Pancreas (tissue), 10 donors: ENCODE measurements around the gene CTR9. TPM values are rescaled to one million over a fixed set of nuclear protein-coding genes. Genes with fewer than 3 reads are reported as not detected.

Experiments
- ATAC-seq, 4 donors: fragments of 200-7000 bp; cut with Tn5 transposase; one replicate each; pipeline versions ENCODE4 v1.8.0 to v1.9.1; 2020; ENCODE audit warnings: mild to moderate bottlenecking in 4 of 4, moderate library complexity in 4 of 4
- DNase-seq, 6 donors: peaks; one replicate each; pipeline ENCODE4 v3.0.0-alpha.2; 2020
- FAIRE-seq: peaks from 2 replicates; lab custom pipeline; 2012; peaks lifted over from hg19 to GRCh38; lab: Jason Lieb, UNC
- H3K27ac ChIP-seq, 4 donors: fragments of 200-600 bp; sonication (generic); 1 replicate in 3 of 4; 2 replicates in 1 of 4; pipeline versions ENCODE4 v1.5.0 to v1.8.0; 2020
- H3K27me3 ChIP-seq, 4 donors: fragments of 200-600 bp; one replicate each; pipeline ENCODE4 v1.8.0; 2021
- H3K36me3 ChIP-seq, 3 donors: fragments of 200-600 bp; sonication (generic) in 1 of 3; one replicate each; pipeline versions ENCODE4 v1.5.0 to v1.8.0; 2020 to 2021
- H3K4me1 ChIP-seq, 3 donors: fragments of 200-600 bp; one replicate each; pipeline ENCODE4 v1.8.0; 2021
- H3K4me3 ChIP-seq, 4 donors: fragments of 200-600 bp; sonication (generic) in 2 of 4; one replicate each; pipeline versions ENCODE4 v1.5.0 to v1.8.0; 2020 to 2021
- H3K9me3 ChIP-seq, 4 donors: fragments of 200-600 bp; one replicate each; pipeline ENCODE4 v1.8.0; 2021
- WGBS, 2 donors: extraction: QIAGEN DNeasy Blood & Tissue Kit; methylation state at CpG; one replicate each; pipeline ENCODE4 v1.1.7; 2013; 5-methylcytosine and 5-hydroxymethylcytosine counted together
- intact Hi-C, 3 donors: fragments of 100-400 bp; cut with DNase I; formaldehyde crosslinking; loops; one replicate each; pipeline versions ENCODE4 v1.11.1 to v1.14.2; 2022
- polyA plus RNA-seq, 2 donors: library from polyadenylated mRNA; stranded (reverse); fragments of 200-250 nt; gene quantifications; one replicate each; pipeline ENCODE4 v1.2.3, GENCODE V29; 2013
- total RNA-seq, 6 donors: library from RNA; stranded (reverse); fragmentation: NEBNext Ultra II Directional in 4 of 6; extraction: Animal tissue kit (Norgen Biotek cat#: 25700) in 4 of 6; gene quantifications; one replicate each; pipeline versions ENCODE4 v1.2.1 to v1.2.4, GENCODE V29; 2021 to 2023
- TF ChIP-seq, protein P1 (sequence below), 4 donors: fragments of 200-600 bp; sonication (generic) in 3 of 4; IDR thresholded peaks; one replicate each; pipeline versions ENCODE4 v1.5.0 to v1.8.0; 2021; ENCODE audit warnings: antibody characterized with exemption in 4 of 4
- donor health status: healthy with polysubstance abuse.
- donor health status: DM: no; HTN: no; CAD: no; lungs with moderate emphysema.
- donor health status: DM: no; HTN: no; CAD: no.
- donor health status: control.
- donor health status: control.
- donor health status: Bipolar disorder and iron deficiency.
- donor health status: DM: yes; HTN: yes; CAD: no.
- donor health status: DM: no; HTN: no; CAD: no.
- donor health status: DM: no; HTN: no; CAD: no.
- donor health status: DM: yes; HTN: yes; CAD: no.

CTR9 gene
- total and polyA plus RNA-seq, 8 donors: 6.8 to 15.8 (median 11.8) TPM

DNA sequence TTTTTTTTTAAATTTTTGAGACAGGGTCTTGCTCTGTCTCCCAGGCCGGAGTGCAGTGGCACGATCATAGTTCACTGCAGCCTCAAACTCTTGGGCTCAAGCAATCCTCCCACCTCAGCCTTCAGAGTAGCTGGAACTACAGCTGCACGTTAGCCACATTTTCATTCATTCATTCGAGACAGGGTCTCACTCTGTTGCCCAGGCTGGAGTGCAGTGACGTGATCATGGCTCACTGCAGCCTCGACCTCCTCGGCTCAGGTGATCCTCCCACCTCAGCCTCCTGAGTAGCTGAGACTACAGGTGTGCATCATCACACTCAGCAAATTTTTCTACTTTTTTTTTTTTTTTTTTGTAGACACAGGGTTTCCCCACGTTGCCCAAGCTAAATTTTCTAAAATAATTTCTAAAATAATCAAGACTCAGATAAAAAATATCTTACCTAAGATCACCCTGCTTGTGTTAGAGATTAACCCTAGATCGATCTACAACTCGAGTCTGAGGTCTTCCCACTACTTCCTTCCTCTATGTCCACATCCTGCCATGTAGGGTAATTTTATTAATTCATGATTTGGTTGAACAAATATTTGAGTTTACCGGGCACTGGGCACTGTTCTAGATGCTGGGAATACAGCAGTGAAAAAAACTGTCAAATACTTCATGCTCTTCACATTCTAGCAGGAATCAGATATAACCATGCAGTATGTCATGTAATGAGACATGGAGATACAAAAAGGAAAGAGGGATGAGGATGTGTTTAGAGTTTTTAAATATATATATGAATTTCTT, 42.6 kb downstream of the CTR9 start:
- no peak overlapping the region for H3K27ac ChIP-seq
- DNase-seq: no peak
- no peaks in the 10 kb centered on the region for H3K4me1 ChIP-seq
- H3K4me3 ChIP-seq: no peak overlapping the region
- ATAC-seq: peak in 1 of 4 donors; percentile 4
- no peak for FAIRE-seq
- intact Hi-C loops: loop anchor here in 2 of 3 donors (5.0 to 10.0 kb wide), 4 partner anchors 141 to 991 kb away; no protein-coding TSS in a partner anchor
- H3K36me3 ChIP-seq: peaks cover under 1 to 27% (median 17%) of the 10 kb centered on the region in 3 donors
- no peaks in the 10 kb centered on the region for H3K9me3 ChIP-seq
- WGBS, 2 donors: 54 to 55% methylated on average over 11 of the region's 11 CpGs
- H3K27me3 ChIP-seq: no peaks in the 10 kb centered on the region
- TF ChIP-seq, protein P1, sequence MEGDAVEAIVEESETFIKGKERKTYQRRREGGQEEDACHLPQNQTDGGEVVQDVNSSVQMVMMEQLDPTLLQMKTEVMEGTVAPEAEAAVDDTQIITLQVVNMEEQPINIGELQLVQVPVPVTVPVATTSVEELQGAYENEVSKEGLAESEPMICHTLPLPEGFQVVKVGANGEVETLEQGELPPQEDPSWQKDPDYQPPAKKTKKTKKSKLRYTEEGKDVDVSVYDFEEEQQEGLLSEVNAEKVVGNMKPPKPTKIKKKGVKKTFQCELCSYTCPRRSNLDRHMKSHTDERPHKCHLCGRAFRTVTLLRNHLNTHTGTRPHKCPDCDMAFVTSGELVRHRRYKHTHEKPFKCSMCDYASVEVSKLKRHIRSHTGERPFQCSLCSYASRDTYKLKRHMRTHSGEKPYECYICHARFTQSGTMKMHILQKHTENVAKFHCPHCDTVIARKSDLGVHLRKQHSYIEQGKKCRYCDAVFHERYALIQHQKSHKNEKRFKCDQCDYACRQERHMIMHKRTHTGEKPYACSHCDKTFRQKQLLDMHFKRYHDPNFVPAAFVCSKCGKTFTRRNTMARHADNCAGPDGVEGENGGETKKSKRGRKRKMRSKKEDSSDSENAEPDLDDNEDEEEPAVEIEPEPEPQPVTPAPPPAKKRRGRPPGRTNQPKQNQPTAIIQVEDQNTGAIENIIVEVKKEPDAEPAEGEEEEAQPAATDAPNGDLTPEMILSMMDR (IDR thresholded peaks at IDR 0.05): no peak

DNA sequence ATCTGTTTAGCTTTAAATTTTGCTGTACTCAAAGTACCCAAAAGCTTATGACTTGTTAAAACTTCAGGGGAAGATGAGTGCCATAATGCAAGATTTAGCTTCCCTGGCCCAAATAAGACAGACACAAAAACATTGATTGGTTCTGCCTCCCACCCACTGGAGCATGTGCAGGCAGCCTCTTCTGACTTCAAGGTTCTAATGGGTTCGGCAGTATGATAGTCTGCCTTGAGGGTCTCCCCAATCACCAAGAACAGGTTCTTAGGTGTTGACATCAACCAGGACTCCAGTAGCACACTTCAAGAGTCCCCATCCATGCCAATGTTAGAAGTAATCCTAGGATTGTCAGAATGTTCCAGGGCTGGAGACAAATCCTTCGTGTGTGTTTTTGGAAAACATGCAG, 45.1 kb downstream of the CTR9 start:
- TF ChIP-seq, protein P1 (IDR thresholded peaks at IDR 0.05): no peak
- intact Hi-C loops: loop anchor here in 2 of 3 donors (10.0 kb wide), 3 partner anchors 139 to 989 kb away; no protein-coding TSS in a partner anchor
- FAIRE-seq (no peak), ATAC-seq (no peak), DNase-seq (no peak)
- WGBS, 2 donors: 69 to 73% methylated on average over 2 of the region's 2 CpGs
- no peaks in the 10 kb centered on the region for H3K27me3 ChIP-seq
- H3K36me3 ChIP-seq: peaks cover 4 to 53% (median 43%) of the 10 kb centered on the region in 3 donors
- no peak overlapping the region for H3K27ac ChIP-seq
- no peaks in the 10 kb centered on the region for H3K4me1 ChIP-seq
- no peaks in the 10 kb centered on the region for H3K9me3 ChIP-seq
- no peak overlapping the region for H3K4me3 ChIP-seq

DNA sequence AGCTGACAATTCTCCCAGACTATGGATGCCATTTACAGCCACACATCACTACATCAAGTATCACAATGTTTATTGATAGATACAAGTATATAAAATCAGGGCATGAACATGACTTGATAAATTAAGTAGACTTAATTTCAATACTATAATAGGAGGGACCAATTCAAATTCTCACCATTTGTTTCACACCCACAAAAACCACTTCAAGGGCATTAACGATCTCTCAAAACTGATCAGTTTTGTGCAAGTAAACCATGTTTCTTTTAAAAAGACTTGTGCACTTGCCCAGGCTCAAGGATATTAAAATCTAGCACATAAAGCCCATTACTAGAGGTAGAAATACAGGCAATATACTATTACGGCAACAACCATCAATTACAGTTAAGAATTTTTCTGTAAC, 46.0 kb downstream of the CTR9 start:
- ATAC-seq: no peak
- intact Hi-C loops: loop anchor here in 2 of 3 donors (10.0 kb wide), 3 partner anchors 138 to 988 kb away; no protein-coding TSS in a partner anchor
- WGBS, 2 donors: 89 to 94% methylated on average over 2 of the region's 2 CpGs

DNA sequence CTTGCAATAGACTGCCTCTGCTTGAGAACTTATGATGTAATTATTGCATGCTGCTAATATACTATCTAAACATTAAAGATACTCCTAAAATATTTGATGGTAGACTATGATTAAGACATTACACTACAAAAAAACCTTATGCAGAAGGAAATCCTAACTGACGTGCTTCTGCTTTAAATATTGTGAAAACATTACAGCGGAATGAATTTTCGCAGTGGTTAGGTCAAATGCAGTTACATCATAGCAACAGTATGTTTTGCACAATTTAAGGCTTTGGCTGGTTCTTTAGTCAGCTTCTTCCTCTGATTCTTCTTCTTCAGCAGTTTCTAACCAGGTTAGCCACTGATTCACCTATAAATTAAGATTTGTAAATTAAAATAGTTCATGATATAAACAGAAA, 46.5 kb downstream of the CTR9 start:
- H3K4me3 ChIP-seq: no peak overlapping the region
- WGBS, 2 donors: 93 to 94% methylated on average over 3 of the region's 3 CpGs
- peaks cover 8 to 66% (median 55%) of the 10 kb centered on the region in 3 donors for H3K36me3 ChIP-seq
- FAIRE-seq: no peak
- DNase-seq: no peak
- no peak for ATAC-seq
- no peaks in the 10 kb centered on the region for H3K4me1 ChIP-seq
- H3K27me3 ChIP-seq: no peaks in the 10 kb centered on the region
- intact Hi-C loops: loop anchor here in 2 of 3 donors (10.0 kb wide), 3 partner anchors 137 to 987 kb away; no protein-coding TSS in a partner anchor
- H3K9me3 ChIP-seq: no peaks in the 10 kb centered on the region
- TF ChIP-seq, protein P1 (IDR thresholded peaks at IDR 0.05): no peak
- H3K27ac ChIP-seq: no peak overlapping the region

More for the DNA sequence above, 46.0 kb downstream of the CTR9 start:
- H3K36me3 ChIP-seq: peaks cover 4 to 61% (median 50%) of the 10 kb centered on the region in 3 donors
- no peak overlapping the region for H3K27ac ChIP-seq
- FAIRE-seq (no peak), DNase-seq (no peak)
- H3K27me3 ChIP-seq: no peaks in the 10 kb centered on the region
- TF ChIP-seq, protein P1 (IDR thresholded peaks at IDR 0.05): no peak
- H3K4me3 ChIP-seq: no peak overlapping the region
- H3K9me3 ChIP-seq: no peaks in the 10 kb centered on the region
- H3K4me1 ChIP-seq: no peaks in the 10 kb centered on the region
